ENCODE results near the gene KCNQ1. TPM values are rescaled to one million over a fixed set of nuclear protein-coding genes. Genes with fewer than 3 reads are reported as not detected.
A peak's percentile ranks its signal among the peaks of the same experiment; 100 is the strongest.

Gene KCNQ1
- 10 to 100 TPM; 24.2 to 26.6 TPM for total RNA-seq

- peaks cover 22% of the 10 kb centered on the region for H3K4me1 Mint-ChIP-seq
Observed at GRCh38 chr11:2444821-2445745, at the start of gene KCNQ1. KCNQ1 (plus strand) TSS chr11:2445008; CDS start chr11:2445099, 91 bp downstream.

GRCh38 chr11:2395211-2395730, 49.5 kb upstream of the KCNQ1 start:
- POLR2A ChIA-PET, result no interaction called here
- no peaks in the 10 kb centered on the region for H3K36me3 Mint-ChIP-seq
- no peak overlapping the region for H3K27ac Mint-ChIP-seq
- H3K4me3 Mint-ChIP-seq, result no peak overlapping the region
- no peaks in the 10 kb centered on the region for H3K27me3 Mint-ChIP-seq
- no peak for DNase-seq
- H3K4me1 Mint-ChIP-seq, result no peaks in the 10 kb centered on the region
- no peaks in the 10 kb centered on the region for H3K9me3 Mint-ChIP-seq
- ATAC-seq (ENCODE audit: low read depth), result no peak

More at GRCh38 chr11:2444821-2445745, at the start of gene KCNQ1:
- H3K9me3 Mint-ChIP-seq, result no peaks in the 10 kb centered on the region
- peak within 1 kb of the TSS; percentile 88 for H3K4me3 Mint-ChIP-seq
- peaks cover 12% of the 10 kb centered on the region for H3K27me3 Mint-ChIP-seq
- POLR2A ChIA-PET, result interaction anchor here (0.5 to 1.6 kb wide), 3 partner anchors 20 to 536 kb away, joined by 4 to 7 read pairs (median 6); no protein-coding TSS in a partner anchor
- DNase-seq (peak; percentile 83), ATAC-seq (ENCODE audit: low read depth) (peak; percentile 62)
- peaks cover 2% of the 10 kb centered on the region for H3K36me3 Mint-ChIP-seq
- H3K27ac Mint-ChIP-seq, result peak within 1 kb of the TSS; percentile 68

GRCh38 chr11:2395856-2396255, 49.0 kb upstream of the KCNQ1 start:
- H3K27ac Mint-ChIP-seq, result no peak overlapping the region
- H3K4me3 Mint-ChIP-seq, result no peak overlapping the region
- no peaks in the 10 kb centered on the region for H3K36me3 Mint-ChIP-seq
- no peaks in the 10 kb centered on the region for H3K27me3 Mint-ChIP-seq
- no peaks in the 10 kb centered on the region for H3K9me3 Mint-ChIP-seq
- no peaks in the 10 kb centered on the region for H3K4me1 Mint-ChIP-seq
- POLR2A ChIA-PET, result no interaction called here
- DNase-seq, result no peak
- no peak for ATAC-seq (ENCODE audit: low read depth)

GRCh38 chr11:2396471-2396870, 48.3 kb upstream of the KCNQ1 start:
- Mint-ChIP-seq H3K4me3 (no peak overlapping the region), H3K4me1 (peaks cover 2% of the 10 kb centered on the region), H3K9me3 (no peaks in the 10 kb centered on the region), H3K27me3 (no peaks in the 10 kb centered on the region), H3K36me3 (no peaks in the 10 kb centered on the region), H3K27ac (no peak overlapping the region)
- ATAC-seq (ENCODE audit: low read depth) (no peak), DNase-seq (no peak)
- POLR2A ChIA-PET, result no interaction called here

GRCh38 chr11:2397005-2397404, 47.8 kb upstream of the KCNQ1 start:
- Mint-ChIP-seq H3K36me3 (no peaks in the 10 kb centered on the region), H3K4me3 (no peak overlapping the region), H3K27ac (no peak overlapping the region), H3K4me1 (peaks cover 3% of the 10 kb centered on the region), H3K9me3 (no peaks in the 10 kb centered on the region), H3K27me3 (no peaks in the 10 kb centered on the region)
- DNase-seq (no peak), ATAC-seq (ENCODE audit: low read depth) (no peak)
- POLR2A ChIA-PET, result no interaction called here

GRCh38 chr11:2398664-2399355, 46.0 kb upstream of the KCNQ1 start:
- H3K4me3 Mint-ChIP-seq, result peak overlapping the region; percentile 90
- peak overlapping the region; percentile 90 for H3K27ac Mint-ChIP-seq
- H3K36me3 Mint-ChIP-seq, result no peaks in the 10 kb centered on the region
- H3K9me3 Mint-ChIP-seq, result no peaks in the 10 kb centered on the region
- H3K27me3 Mint-ChIP-seq, result no peaks in the 10 kb centered on the region
- POLR2A ChIA-PET, result interaction anchor here (2.2 to 3.3 kb wide), 2 partner anchors 11 to 22 kb away, joined by 13 to 14 read pairs; partner anchors contain the start of gene CD81
- DNase-seq (no peak), ATAC-seq (ENCODE audit: low read depth) (no peak)
- peaks cover 3% of the 10 kb centered on the region for H3K4me1 Mint-ChIP-seq

- peak overlapping the region; percentile 90 for H3K4me3 Mint-ChIP-seq
- no peak for ATAC-seq (ENCODE audit: low read depth)
- H3K4me1 Mint-ChIP-seq, result peaks cover 3% of the 10 kb centered on the region
- POLR2A ChIA-PET, result interaction anchor here (1.0 to 3.3 kb wide), 7 partner anchors 12 to 492 kb away, joined by 3 to 32 read pairs (median 9); partner anchors contain the start of genes C11orf21, CD81 and TSPAN32
- no peaks in the 10 kb centered on the region for H3K27me3 Mint-ChIP-seq
- DNase-seq, result no peak
- peak overlapping the region; percentile 90 for H3K27ac Mint-ChIP-seq
- H3K9me3 Mint-ChIP-seq, result no peaks in the 10 kb centered on the region
- peaks cover 1% of the 10 kb centered on the region for H3K36me3 Mint-ChIP-seq
Observed at GRCh38 chr11:2399488-2400068, 45.2 kb upstream of the KCNQ1 start.

- Mint-ChIP-seq H3K36me3 (peaks cover 1% of the 10 kb centered on the region), H3K4me1 (peaks cover 3% of the 10 kb centered on the region), H3K27ac (peak within 1 kb of the TSS; percentile 90), H3K9me3 (no peaks in the 10 kb centered on the region), H3K27me3 (no peaks in the 10 kb centered on the region), H3K4me3 (peak within 1 kb of the TSS; percentile 90)
- ATAC-seq (ENCODE audit: low read depth), result peak; percentile 87
- DNase-seq, result peak; percentile 100
- POLR2A ChIA-PET, result interaction anchor here (1.0 to 3.3 kb wide), 9 partner anchors 13 to 492 kb away, joined by 3 to 32 read pairs (median 8); partner anchors contain the start of genes C11orf21, CD81 and TSPAN32
Observed at GRCh38 chr11:2400069-2400761, 44.6 kb upstream of the KCNQ1 start, which contains the start of gene TSSC4. TSSC4 (plus strand) TSS chr11:2400750; CDS start chr11:2402634, 1,884 bp downstream.

- Mint-ChIP-seq H3K4me3 (peak overlapping the region; percentile 90), H3K36me3 (peaks cover 1% of the 10 kb centered on the region), H3K4me1 (peaks cover 3% of the 10 kb centered on the region), H3K27me3 (no peaks in the 10 kb centered on the region), H3K9me3 (no peaks in the 10 kb centered on the region), H3K27ac (peak overlapping the region; percentile 90)
- POLR2A ChIA-PET, result interaction anchor here (1.0 to 3.3 kb wide), 9 partner anchors 13 to 492 kb away, joined by 3 to 32 read pairs (median 8); partner anchors contain the start of genes C11orf21, CD81 and TSPAN32
- DNase-seq, result no peak
- ATAC-seq (ENCODE audit: low read depth), result no peak
Observed at GRCh38 chr11:2400762-2401435, 43.9 kb upstream of the KCNQ1 start.

GRCh38 chr11:2401436-2401984, 43.3 kb upstream of the KCNQ1 start:
- Mint-ChIP-seq H3K4me1 (peaks cover 3% of the 10 kb centered on the region), H3K27me3 (no peaks in the 10 kb centered on the region), H3K9me3 (no peaks in the 10 kb centered on the region), H3K27ac (peak overlapping the region; percentile 90), H3K4me3 (peak overlapping the region; percentile 90), H3K36me3 (peaks cover 1% of the 10 kb centered on the region)
- POLR2A ChIA-PET, result interaction anchor here (1.3 to 3.3 kb wide), 3 partner anchors 25 to 491 kb away, joined by 5 to 32 read pairs (median 14); partner anchors contain the start of gene CD81
- ATAC-seq (ENCODE audit: low read depth) (no peak), DNase-seq (no peak)

- no peak for ATAC-seq (ENCODE audit: low read depth)
- Mint-ChIP-seq H3K4me1 (peaks cover 3% of the 10 kb centered on the region), H3K27ac (no peak overlapping the region), H3K9me3 (no peaks in the 10 kb centered on the region), H3K27me3 (no peaks in the 10 kb centered on the region), H3K4me3 (peak overlapping the region; percentile 90), H3K36me3 (peaks cover 1% of the 10 kb centered on the region)
- DNase-seq, result no peak
- POLR2A ChIA-PET, result interaction anchor here (3.0 to 3.3 kb wide), 2 partner anchors 26 to 97 kb away, joined by 14 to 32 read pairs; partner anchors contain the start of gene CD81
Observed at GRCh38 chr11:2402106-2402505, 42.7 kb upstream of the KCNQ1 start.
